Suprapubic skin (tissue), 3 donors: ENCODE results near the gene AKR1C1.

Source experiments
- POLR2A ChIP-seq, 2 donors: fragments of 450-650 bp; IDR thresholded peaks; one replicate each; pipeline ENCODE4 v1.6.1; 2017; ENCODE audit warnings: antibody characterized with exemption in 2 of 2, mild to moderate bottlenecking in 2 of 2, moderate library complexity in 2 of 2
- TF ChIP-seq, protein P1 (sequence below), 2 donors: fragments of 200-600 bp in 1 of 2; fragments of 450-650 bp in 1 of 2; sonication (generic) in 1 of 2; IDR thresholded peaks; one replicate each; pipeline ENCODE4 v1.5.1; 2016 to 2019; ENCODE audit warnings: antibody characterized with exemption in 2 of 2, mild to moderate bottlenecking in 1 of 2, moderate library complexity in 1 of 2

DNA sequence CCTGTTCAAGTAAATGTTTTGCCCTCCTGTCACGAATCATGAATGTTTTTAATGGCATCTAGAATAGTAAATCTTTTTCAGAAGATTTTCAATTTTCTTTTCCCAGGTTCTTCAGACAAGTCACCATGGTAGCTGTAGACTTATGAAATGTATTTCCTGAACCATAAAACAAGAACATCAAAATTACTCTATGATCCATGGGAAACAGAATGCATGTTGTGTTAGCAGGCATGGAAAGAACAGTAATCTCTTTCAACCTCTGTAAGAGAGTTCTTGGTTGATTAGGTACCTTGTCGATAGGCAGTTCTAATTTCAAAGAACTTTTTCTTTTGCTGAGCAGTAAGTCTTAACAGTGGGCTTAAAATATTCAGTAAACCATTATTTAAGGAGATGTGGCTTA lies 17.6 kb downstream of the AKR1C1 start:
- TF ChIP-seq POLR2A (IDR thresholded peaks at IDR 0.05), result no peak
- TF ChIP-seq, protein P1, sequence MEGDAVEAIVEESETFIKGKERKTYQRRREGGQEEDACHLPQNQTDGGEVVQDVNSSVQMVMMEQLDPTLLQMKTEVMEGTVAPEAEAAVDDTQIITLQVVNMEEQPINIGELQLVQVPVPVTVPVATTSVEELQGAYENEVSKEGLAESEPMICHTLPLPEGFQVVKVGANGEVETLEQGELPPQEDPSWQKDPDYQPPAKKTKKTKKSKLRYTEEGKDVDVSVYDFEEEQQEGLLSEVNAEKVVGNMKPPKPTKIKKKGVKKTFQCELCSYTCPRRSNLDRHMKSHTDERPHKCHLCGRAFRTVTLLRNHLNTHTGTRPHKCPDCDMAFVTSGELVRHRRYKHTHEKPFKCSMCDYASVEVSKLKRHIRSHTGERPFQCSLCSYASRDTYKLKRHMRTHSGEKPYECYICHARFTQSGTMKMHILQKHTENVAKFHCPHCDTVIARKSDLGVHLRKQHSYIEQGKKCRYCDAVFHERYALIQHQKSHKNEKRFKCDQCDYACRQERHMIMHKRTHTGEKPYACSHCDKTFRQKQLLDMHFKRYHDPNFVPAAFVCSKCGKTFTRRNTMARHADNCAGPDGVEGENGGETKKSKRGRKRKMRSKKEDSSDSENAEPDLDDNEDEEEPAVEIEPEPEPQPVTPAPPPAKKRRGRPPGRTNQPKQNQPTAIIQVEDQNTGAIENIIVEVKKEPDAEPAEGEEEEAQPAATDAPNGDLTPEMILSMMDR (IDR thresholded peaks at IDR 0.05), result no peak
